Measurements from ENCODE around the gene TWSG1.

The TWSG1 gene

GRCh38 chr18:9334329-9334972 lies at the start of gene TWSG1:
Gene TWSG1, plus strand, starts transcription at chr18:9334773. Its CDS starts 2,457 bp downstream, at chr18:9337230.
- peak; percentile 98 for DNase-seq (ENCODE audit: low read depth, low spot score)

GRCh38 chr18:9285604-9286003 lies 49.0 kb upstream of the TWSG1 start:
- no peak for DNase-seq (ENCODE audit: low read depth, low spot score)

GRCh38 chr18:9287036-9287435 lies 47.5 kb upstream of the TWSG1 start:
- no peak for DNase-seq (ENCODE audit: low read depth, low spot score)

- DNase-seq (ENCODE audit: low read depth, low spot score), result no peak
Observed at GRCh38 chr18:9289698-9290097, 44.9 kb upstream of the TWSG1 start.

GRCh38 chr18:9290156-9290555 lies 44.4 kb upstream of the TWSG1 start:
- peak; percentile 13 for DNase-seq (ENCODE audit: low read depth, low spot score)

- no peak for DNase-seq (ENCODE audit: low read depth, low spot score)
Observed at GRCh38 chr18:9292047-9292446, 42.5 kb upstream of the TWSG1 start.

- DNase-seq (ENCODE audit: low read depth, low spot score), result no peak
Observed at GRCh38 chr18:9293948-9294347, 40.6 kb upstream of the TWSG1 start.

GRCh38 chr18:9296233-9297006 lies 38.2 kb upstream of the TWSG1 start:
- DNase-seq (ENCODE audit: low read depth, low spot score), result no peak

GRCh38 chr18:9297007-9297393 lies 37.6 kb upstream of the TWSG1 start:
- DNase-seq (ENCODE audit: low read depth, low spot score), result no peak

- no peak for DNase-seq (ENCODE audit: low read depth, low spot score)
Observed at GRCh38 chr18:9304388-9305070, 30.0 kb upstream of the TWSG1 start.

GRCh38 chr18:9319333-9319732 lies 15.2 kb upstream of the TWSG1 start:
- DNase-seq (ENCODE audit: low read depth, low spot score), result peak; percentile 40

GRCh38 chr18:9321017-9321452 lies 13.5 kb upstream of the TWSG1 start:
- peak; percentile 22 for DNase-seq (ENCODE audit: low read depth, low spot score)

- DNase-seq (ENCODE audit: low read depth, low spot score), result no peak
Observed at GRCh38 chr18:9321736-9322135, 12.8 kb upstream of the TWSG1 start.

GRCh38 chr18:9322744-9323143 lies 11.8 kb upstream of the TWSG1 start:
- no peak for DNase-seq (ENCODE audit: low read depth, low spot score)

GRCh38 chr18:9323750-9324445 lies 10.7 kb upstream of the TWSG1 start:
- peak; percentile 75 for DNase-seq (ENCODE audit: low read depth, low spot score)

- DNase-seq (ENCODE audit: low read depth, low spot score), result no peak
Observed at GRCh38 chr18:9325716-9326115, 8.9 kb upstream of the TWSG1 start.

- DNase-seq (ENCODE audit: low read depth, low spot score), result no peak
Observed at GRCh38 chr18:9328776-9329175, 5.8 kb upstream of the TWSG1 start.

GRCh38 chr18:9329471-9329870 lies 5.1 kb upstream of the TWSG1 start:
- DNase-seq (ENCODE audit: low read depth, low spot score), result no peak

GRCh38 chr18:9330419-9330818 lies 4.2 kb upstream of the TWSG1 start:
- DNase-seq (ENCODE audit: low read depth, low spot score), result no peak

- no peak for DNase-seq (ENCODE audit: low read depth, low spot score)
Observed at GRCh38 chr18:9333441-9334328, 888 bp upstream of the TWSG1 start.

All from astrocyte of the hippocampus (primary cell).